ENCODE data around the gene FBXL20.

The FBXL20 gene

GRCh38 chr17:39238311-39238972 is 163.0 kb downstream of the FBXL20 start (continued):
- no peak for TF ChIP-seq ZNF521 (tag by site-specific recombination; IDR thresholded peaks at IDR 0.05)
- TF ChIP-seq SP7 (tag by site-specific recombination; IDR thresholded peaks at IDR 0.05), result no peak
- TF ChIP-seq MEIS1 (CRISPR knock-in tag; IDR thresholded peaks at IDR 0.05; ENCODE audit: borderline replicate concordance), result no peak
- TF ChIP-seq ZNF529 (tag by site-specific recombination; IDR thresholded peaks at IDR 0.05; ENCODE audit: insufficient replicate concordance), result no peak
- TF ChIP-seq ZNF596 (tag by site-specific recombination; IDR thresholded peaks at IDR 0.05), result no peak
- TF ChIP-seq ZNF423 (tag by site-specific recombination; IDR thresholded peaks at IDR 0.05), result no peak
- no peak for TF ChIP-seq ZNF623 (tag by site-specific recombination; IDR thresholded peaks at IDR 0.05)
- TF ChIP-seq ZNF157 (tag by site-specific recombination; IDR thresholded peaks at IDR 0.05), result no peak
- TF ChIP-seq KLF17 (tag by site-specific recombination; IDR thresholded peaks at IDR 0.05), result no peak
- no peak for TF ChIP-seq ZNF132 (tag by site-specific recombination; IDR thresholded peaks at IDR 0.05; ENCODE audit: borderline replicate concordance)
- 0 out of 2 replicates have a peak, but pooled peaks have one; percentile 9 for TF ChIP-seq CTCF (tag by site-specific recombination; IDR thresholded peaks at IDR 0.05)
- TF ChIP-seq ZNF292 (tag by site-specific recombination; IDR thresholded peaks at IDR 0.05; ENCODE audit: borderline replicate concordance, low read depth), result no peak
- peak; percentile 87 for TF ChIP-seq ZNF629 (tag by site-specific recombination; IDR thresholded peaks at IDR 0.05)
- no peak for TF ChIP-seq TSHZ1 (tag by site-specific recombination; IDR thresholded peaks at IDR 0.05; ENCODE audit: borderline replicate concordance)
- no peak for TF ChIP-seq ZNF335 (tag by site-specific recombination; conservative IDR thresholded peaks at IDR 0.05)
- no peak; the same call in 1 of the 2 replicates for TF ChIP-seq SP2 (tag by site-specific recombination; IDR thresholded peaks at IDR 0.05)
- TF ChIP-seq FEZF1 (tag by site-specific recombination; IDR thresholded peaks at IDR 0.05), result 0 out of 2 replicates have a peak, but pooled peaks have one; percentile 11
- TF ChIP-seq BCL11A (tag by site-specific recombination; IDR thresholded peaks at IDR 0.05; ENCODE audit: low read depth), result no peak
- no peak for TF ChIP-seq ZNF776 (tag by site-specific recombination; IDR thresholded peaks at IDR 0.05; ENCODE audit: borderline replicate concordance)
- TF ChIP-seq ZNF707 (tag by site-specific recombination; IDR thresholded peaks at IDR 0.05), result no peak
- TF ChIP-seq ZBTB49 (tag by site-specific recombination; IDR thresholded peaks at IDR 0.05; ENCODE audit: low read depth), result no peak
- TF ChIP-seq GLIS2 (tag by site-specific recombination; IDR thresholded peaks at IDR 0.05), result peak; percentile 68
- no peak for TF ChIP-seq ZFP37 (tag by site-specific recombination; IDR thresholded peaks at IDR 0.05)
- no peak for TF ChIP-seq ZNF211 (tag by site-specific recombination; IDR thresholded peaks at IDR 0.05; ENCODE audit: low read depth)
- TF ChIP-seq ZNF274 (IDR thresholded peaks at IDR 0.05; ENCODE audit: low read length), result no peak
- TF ChIP-seq ZNF274 (tag by site-specific recombination; IDR thresholded peaks at IDR 0.05; ENCODE audit: borderline replicate concordance), result no peak
- no peak for TF ChIP-seq BCL11B (tag by site-specific recombination; IDR thresholded peaks at IDR 0.05; ENCODE audit: low read depth)
- no peak for TF ChIP-seq AEBP2 (tag by site-specific recombination; IDR thresholded peaks at IDR 0.05; ENCODE audit: borderline replicate concordance)
- TF ChIP-seq ZNF645 (tag by site-specific recombination; IDR thresholded peaks at IDR 0.05), result no peak

All from HEK293 (cell line).